Thyroid gland (tissue), 4 donors: ENCODE measurements around the gene ZCCHC4.

Source experiments
- CTCF ChIP-seq, 6 experiments: fragments of 200-600 bp in 3 of 6; fragments of 450-650 bp in 3 of 6; sonication (generic) in 3 of 6; IDR thresholded peaks; one replicate each; pipeline ENCODE4 v1.5.1; 2016 to 2019; ENCODE audit warnings: antibody characterized with exemption in 6 of 6, mild to moderate bottlenecking in 2 of 6, inconsistent platforms in 1 of 6, moderate library complexity in 1 of 6
- POLR2A ChIP-seq, 2 donors: fragments of 450-650 bp; IDR thresholded peaks; one replicate each; pipeline ENCODE4 v1.6.1; 2017; ENCODE audit warnings: antibody characterized with exemption in 2 of 2, mild to moderate bottlenecking in 2 of 2, moderate library complexity in 1 of 2

GRCh38 chr4:25406081-25406692 is 93.6 kb downstream of the ZCCHC4 start:
- TF ChIP-seq CTCF (IDR thresholded peaks at IDR 0.05) (no peak), POLR2A (IDR thresholded peaks at IDR 0.05) (no peak)
